GM12864 (cell line): Measurements from ENCODE around the gene RNF19B.

ENCODE experiments used
- DNase-seq: peaks from one replicate; pipeline ENCODE4 v3.0.0-alpha.2; 2011; ENCODE audit warnings: low read depth
- H3K4me3 ChIP-seq: 2 replicates; pipeline ENCODE4 v1.5.1; 2011; ENCODE audit warnings: mild to moderate bottlenecking, low read depth, low read length, control low read depth
- TF ChIP-seq, protein P1 (sequence below): IDR thresholded peaks from 2 replicates; pipeline ENCODE4 v1.5.1; 2011; ENCODE audit warnings: low read depth, mild to moderate bottlenecking, moderate library complexity, low read length, control low read depth, inconsistent platforms; ENCODE audit errors: missing control alignments

The RNF19B gene

GRCh38 chr1:32888677-32889420, 75.8 kb downstream of the RNF19B start:
- TF ChIP-seq, protein P1, sequence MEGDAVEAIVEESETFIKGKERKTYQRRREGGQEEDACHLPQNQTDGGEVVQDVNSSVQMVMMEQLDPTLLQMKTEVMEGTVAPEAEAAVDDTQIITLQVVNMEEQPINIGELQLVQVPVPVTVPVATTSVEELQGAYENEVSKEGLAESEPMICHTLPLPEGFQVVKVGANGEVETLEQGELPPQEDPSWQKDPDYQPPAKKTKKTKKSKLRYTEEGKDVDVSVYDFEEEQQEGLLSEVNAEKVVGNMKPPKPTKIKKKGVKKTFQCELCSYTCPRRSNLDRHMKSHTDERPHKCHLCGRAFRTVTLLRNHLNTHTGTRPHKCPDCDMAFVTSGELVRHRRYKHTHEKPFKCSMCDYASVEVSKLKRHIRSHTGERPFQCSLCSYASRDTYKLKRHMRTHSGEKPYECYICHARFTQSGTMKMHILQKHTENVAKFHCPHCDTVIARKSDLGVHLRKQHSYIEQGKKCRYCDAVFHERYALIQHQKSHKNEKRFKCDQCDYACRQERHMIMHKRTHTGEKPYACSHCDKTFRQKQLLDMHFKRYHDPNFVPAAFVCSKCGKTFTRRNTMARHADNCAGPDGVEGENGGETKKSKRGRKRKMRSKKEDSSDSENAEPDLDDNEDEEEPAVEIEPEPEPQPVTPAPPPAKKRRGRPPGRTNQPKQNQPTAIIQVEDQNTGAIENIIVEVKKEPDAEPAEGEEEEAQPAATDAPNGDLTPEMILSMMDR: no peak
- no peak overlapping the region for H3K4me3 ChIP-seq
- no peak for DNase-seq

DNA sequence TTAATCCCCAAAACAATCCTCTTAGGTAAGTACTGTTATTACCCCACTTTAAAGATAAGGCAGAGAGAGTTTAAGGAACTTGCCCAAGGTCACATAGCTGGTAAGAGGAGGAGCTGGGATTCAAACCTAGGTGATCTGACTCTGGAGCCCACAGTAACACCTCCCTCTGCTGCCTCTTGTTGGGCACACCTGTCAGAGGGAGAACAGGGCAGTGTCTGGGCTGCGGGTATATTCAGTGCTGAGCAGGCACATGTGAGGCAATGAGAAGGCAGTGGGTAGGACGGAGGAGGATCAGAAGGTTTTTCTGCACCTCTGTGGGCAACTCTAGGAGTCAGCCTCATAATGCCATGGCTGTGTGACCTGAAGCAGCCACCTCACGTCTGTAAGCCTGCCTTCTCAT, 76.5 kb downstream of the RNF19B start:
- no peak overlapping the region for H3K4me3 ChIP-seq
- DNase-seq: no peak
- TF ChIP-seq, protein P1: no peak

DNA sequence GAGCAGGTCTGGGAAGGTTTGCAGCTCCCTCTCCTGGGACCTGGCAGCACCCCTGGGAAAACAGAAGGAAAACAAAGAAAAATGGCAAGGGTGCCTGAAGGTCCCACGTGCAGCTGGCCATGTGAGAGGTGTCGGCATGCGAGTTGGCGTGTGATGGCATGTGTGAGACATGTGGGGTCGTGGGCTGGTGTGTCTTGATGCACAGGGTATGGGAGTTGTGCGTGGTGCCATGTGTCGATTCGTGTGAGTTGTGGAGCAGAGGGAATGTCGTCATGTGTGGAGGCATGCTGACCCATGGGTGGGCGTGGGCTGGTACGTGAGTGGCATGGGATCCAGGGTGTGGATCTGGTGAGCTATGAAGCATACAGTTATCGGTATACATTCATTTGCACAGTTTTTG, 77.0 kb downstream of the RNF19B start:
- H3K4me3 ChIP-seq: no peak overlapping the region
- no peak for DNase-seq
- TF ChIP-seq, protein P1: no peak

GRCh38 chr1:32886828-32887414, 77.7 kb downstream of the RNF19B start:
- TF ChIP-seq, protein P1: no peak
- no peak for DNase-seq
- no peak overlapping the region for H3K4me3 ChIP-seq
